ENCODE results near the gene PPP6C. TPM values are rescaled to one million over a fixed set of nuclear protein-coding genes. Genes with fewer than 3 reads are reported as not detected.
"Not testable (repeated sequence)": the region's sequence is repeated elsewhere in the genome, so short reads cannot be mapped to it uniquely, and the experiment has no call there.

The PPP6C gene
- polyA plus RNA-seq, 2 donors, result 17.2 to 22.7 TPM

GRCh38 chr9:125189011-125189360 lies 617 bp downstream of the PPP6C start:
- H3K4me1 ChIP-seq (ENCODE audit: control insufficient read depth in 2 of 2, insufficient read depth in 2 of 2, low read length in 1 of 2), result peaks cover 0 to 9% of the 10 kb centered on the region in 2 donors
- peak overlapping the region; percentile 95 to 98 for H3K27ac ChIP-seq (ENCODE audit: low read depth in 2 of 2, low read length in 1 of 2)
- H3K36me3 ChIP-seq (ENCODE audit: control insufficient read depth in 2 of 2, insufficient read depth in 2 of 2, low read length in 1 of 2), result no peaks in the 10 kb centered on the region
- no peaks in the 10 kb centered on the region for H3K9me3 ChIP-seq (ENCODE audit: control insufficient read depth in 2 of 2, insufficient read depth in 1 of 2, low read depth in 1 of 2, low read length in 1 of 2)
- peak overlapping the region; percentile 96 to 100 for H3K4me3 ChIP-seq (ENCODE audit: low read depth in 1 of 2, low read length in 2 of 2)
- 0 to 1% methylated on average over 25 to 26 of the region's 26 CpGs for WGBS, 2 donors
- H3K27me3 ChIP-seq (ENCODE audit: control insufficient read depth in 1 of 2, insufficient read depth in 2 of 2, low read length in 2 of 2), result no peaks in the 10 kb centered on the region

DNA sequence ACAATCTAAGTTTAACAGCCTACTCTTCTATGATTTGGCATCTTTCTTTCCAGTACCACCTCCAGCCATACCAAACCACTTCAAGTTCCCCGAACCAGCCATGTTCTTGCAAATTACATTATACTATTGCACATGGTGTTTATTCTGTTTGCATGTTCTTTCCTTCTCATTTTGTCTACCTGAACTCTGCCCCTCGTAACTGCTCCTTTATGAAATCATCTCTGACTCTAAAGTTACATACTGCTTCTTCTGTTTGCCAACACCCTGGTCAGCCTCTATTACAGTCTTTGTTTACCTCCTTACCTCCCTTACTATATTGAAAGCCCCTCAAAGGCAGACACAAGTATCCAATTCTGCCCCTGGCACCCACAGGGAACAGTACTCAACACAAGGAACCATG lies 6.0 kb downstream of the PPP6C start:
- Histone ChIP-seq H3K4me1 (ENCODE audit: control insufficient read depth in 2 of 2, insufficient read depth in 2 of 2, low read length in 1 of 2) (peaks cover 0 to 4% of the 10 kb centered on the region in 2 donors), H3K9me3 (ENCODE audit: control insufficient read depth in 2 of 2, insufficient read depth in 1 of 2, low read depth in 1 of 2, low read length in 1 of 2) (no peaks in the 10 kb centered on the region), H3K4me3 (ENCODE audit: low read depth in 1 of 2, low read length in 2 of 2) (no peak overlapping the region), H3K27ac (ENCODE audit: low read depth in 2 of 2, low read length in 1 of 2) (no peak overlapping the region), H3K27me3 (ENCODE audit: control insufficient read depth in 1 of 2, insufficient read depth in 2 of 2, low read length in 2 of 2) (no peaks in the 10 kb centered on the region), H3K36me3 (ENCODE audit: control insufficient read depth in 2 of 2, insufficient read depth in 2 of 2, low read length in 1 of 2) (no peaks in the 10 kb centered on the region)
- WGBS, 2 donors, result 88 to 93% methylated on average over 2 of the region's 2 CpGs

DNA sequence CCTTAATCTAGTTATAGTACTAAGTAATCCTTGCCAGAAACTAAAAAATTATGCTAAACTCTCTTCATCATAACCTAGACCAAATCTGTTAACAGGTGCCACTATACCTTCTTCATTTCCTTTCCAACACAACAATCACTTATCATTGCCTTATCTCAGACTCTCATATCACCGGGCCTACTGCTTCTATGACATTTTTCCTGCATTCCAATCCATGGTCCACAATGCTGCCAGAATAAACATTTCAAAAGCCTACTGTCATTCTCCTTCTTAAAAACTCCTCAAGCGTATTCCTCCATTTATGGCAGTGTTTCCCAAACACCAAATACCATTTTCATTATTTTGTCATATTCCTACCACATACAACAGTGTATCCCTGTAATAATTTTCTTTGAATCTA lies 6.5 kb downstream of the PPP6C start:
- Histone ChIP-seq H3K36me3 (ENCODE audit: control insufficient read depth in 2 of 2, insufficient read depth in 2 of 2, low read length in 1 of 2) (no peaks in the 10 kb centered on the region), H3K9me3 (ENCODE audit: control insufficient read depth in 2 of 2, insufficient read depth in 1 of 2, low read depth in 1 of 2, low read length in 1 of 2) (no peaks in the 10 kb centered on the region), H3K27me3 (ENCODE audit: control insufficient read depth in 1 of 2, insufficient read depth in 2 of 2, low read length in 2 of 2) (no peaks in the 10 kb centered on the region), H3K4me1 (ENCODE audit: control insufficient read depth in 2 of 2, insufficient read depth in 2 of 2, low read length in 1 of 2) (peaks cover 0 to 2% of the 10 kb centered on the region in 2 donors), H3K4me3 (ENCODE audit: low read depth in 1 of 2, low read length in 2 of 2) (no peak overlapping the region), H3K27ac (ENCODE audit: low read depth in 2 of 2, low read length in 1 of 2) (no peak overlapping the region)
- WGBS, 2 donors, result 45 to 61% methylated on average over 2 of the region's 2 CpGs

DNA sequence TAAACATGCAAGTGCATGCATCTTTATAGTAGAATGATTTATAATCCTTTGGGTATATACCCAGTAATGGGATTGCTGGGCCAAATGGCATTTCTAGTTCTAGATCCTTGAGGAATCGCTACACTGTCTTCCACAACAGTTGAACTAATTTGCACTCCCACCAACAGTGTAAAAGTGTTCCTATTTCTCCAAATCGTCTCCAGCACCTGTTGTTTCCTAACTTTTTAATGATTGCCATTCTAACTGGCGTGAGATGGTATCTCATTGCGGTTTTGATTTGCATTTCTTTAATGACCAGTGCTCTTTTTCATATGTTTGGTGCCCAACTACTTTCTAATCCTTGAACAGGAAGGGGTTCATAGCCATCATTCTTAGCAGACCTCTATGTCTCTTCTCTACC lies 7.8 kb downstream of the PPP6C start:
- 94 to 97% methylated on average over 4 of the region's 4 CpGs for WGBS, 2 donors
- not testable (repeated sequence) for H3K4me3 ChIP-seq (ENCODE audit: low read depth in 1 of 2, low read length in 2 of 2); H3K27me3 ChIP-seq (ENCODE audit: control insufficient read depth in 1 of 2, insufficient read depth in 2 of 2, low read length in 2 of 2); H3K4me1 ChIP-seq (ENCODE audit: control insufficient read depth in 2 of 2, insufficient read depth in 2 of 2, low read length in 1 of 2); H3K36me3 ChIP-seq (ENCODE audit: control insufficient read depth in 2 of 2, insufficient read depth in 2 of 2, low read length in 1 of 2); H3K27ac ChIP-seq (ENCODE audit: low read depth in 2 of 2, low read length in 1 of 2); H3K9me3 ChIP-seq (ENCODE audit: control insufficient read depth in 2 of 2, insufficient read depth in 1 of 2, low read depth in 1 of 2, low read length in 1 of 2)

GRCh38 chr9:125180876-125181275 lies 8.7 kb downstream of the PPP6C start:
- H3K9me3 ChIP-seq (ENCODE audit: control insufficient read depth in 2 of 2, insufficient read depth in 1 of 2, low read depth in 1 of 2, low read length in 1 of 2), result no peaks in the 10 kb centered on the region
- no peak overlapping the region for H3K27ac ChIP-seq (ENCODE audit: low read depth in 2 of 2, low read length in 1 of 2)
- 92 to 94% methylated on average over 9 of the region's 9 CpGs for WGBS, 2 donors
- no peaks in the 10 kb centered on the region for H3K27me3 ChIP-seq (ENCODE audit: control insufficient read depth in 1 of 2, insufficient read depth in 2 of 2, low read length in 2 of 2)
- H3K4me3 ChIP-seq (ENCODE audit: low read depth in 1 of 2, low read length in 2 of 2), result no peak overlapping the region
- no peaks in the 10 kb centered on the region for H3K4me1 ChIP-seq (ENCODE audit: control insufficient read depth in 2 of 2, insufficient read depth in 2 of 2, low read length in 1 of 2)
- H3K36me3 ChIP-seq (ENCODE audit: control insufficient read depth in 2 of 2, insufficient read depth in 2 of 2, low read length in 1 of 2), result no peaks in the 10 kb centered on the region

DNA sequence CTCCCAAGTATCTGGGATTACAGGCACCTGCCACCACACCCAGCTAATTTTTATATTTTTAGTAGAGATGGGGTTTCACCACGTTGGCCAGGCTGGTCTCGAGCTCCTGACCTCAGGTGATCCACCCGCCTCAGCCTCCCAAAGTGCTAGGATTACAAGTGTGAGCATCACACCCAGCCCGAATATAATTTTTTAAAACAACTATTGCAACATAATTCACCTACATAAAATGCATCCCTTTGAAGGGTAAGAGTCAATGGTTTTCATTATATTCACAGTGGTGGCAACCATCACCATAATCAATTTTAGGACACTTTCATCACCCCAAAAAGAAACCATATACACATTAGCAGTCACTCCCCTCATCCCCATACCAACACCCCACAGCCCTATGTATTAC lies 9.8 kb downstream of the PPP6C start:
- not testable (repeated sequence) for H3K4me1 ChIP-seq (ENCODE audit: control insufficient read depth in 2 of 2, insufficient read depth in 2 of 2, low read length in 1 of 2); H3K36me3 ChIP-seq (ENCODE audit: control insufficient read depth in 2 of 2, insufficient read depth in 2 of 2, low read length in 1 of 2); H3K27ac ChIP-seq (ENCODE audit: low read depth in 2 of 2, low read length in 1 of 2); H3K9me3 ChIP-seq (ENCODE audit: control insufficient read depth in 2 of 2, insufficient read depth in 1 of 2, low read depth in 1 of 2, low read length in 1 of 2); H3K4me3 ChIP-seq (ENCODE audit: low read depth in 1 of 2, low read length in 2 of 2); H3K27me3 ChIP-seq (ENCODE audit: control insufficient read depth in 1 of 2, insufficient read depth in 2 of 2, low read length in 2 of 2)
- WGBS, 2 donors, result 93 to 98% methylated on average over 4 of the region's 4 CpGs

- Histone ChIP-seq H3K9me3 (ENCODE audit: control insufficient read depth in 2 of 2, insufficient read depth in 1 of 2, low read depth in 1 of 2, low read length in 1 of 2) (no peaks in the 10 kb centered on the region), H3K27me3 (ENCODE audit: control insufficient read depth in 1 of 2, insufficient read depth in 2 of 2, low read length in 2 of 2) (no peaks in the 10 kb centered on the region), H3K36me3 (ENCODE audit: control insufficient read depth in 2 of 2, insufficient read depth in 2 of 2, low read length in 1 of 2) (no peaks in the 10 kb centered on the region), H3K27ac (ENCODE audit: low read depth in 2 of 2, low read length in 1 of 2) (no peak overlapping the region), H3K4me1 (ENCODE audit: control insufficient read depth in 2 of 2, insufficient read depth in 2 of 2, low read length in 1 of 2) (peaks cover 0 to 2% of the 10 kb centered on the region in 2 donors), H3K4me3 (ENCODE audit: low read depth in 1 of 2, low read length in 2 of 2) (no peak overlapping the region)
- 91 to 95% methylated on average over 1 of the region's 1 CpG for WGBS, 2 donors
Observed at GRCh38 chr9:125177888-125178287, 11.7 kb downstream of the PPP6C start.

DNA sequence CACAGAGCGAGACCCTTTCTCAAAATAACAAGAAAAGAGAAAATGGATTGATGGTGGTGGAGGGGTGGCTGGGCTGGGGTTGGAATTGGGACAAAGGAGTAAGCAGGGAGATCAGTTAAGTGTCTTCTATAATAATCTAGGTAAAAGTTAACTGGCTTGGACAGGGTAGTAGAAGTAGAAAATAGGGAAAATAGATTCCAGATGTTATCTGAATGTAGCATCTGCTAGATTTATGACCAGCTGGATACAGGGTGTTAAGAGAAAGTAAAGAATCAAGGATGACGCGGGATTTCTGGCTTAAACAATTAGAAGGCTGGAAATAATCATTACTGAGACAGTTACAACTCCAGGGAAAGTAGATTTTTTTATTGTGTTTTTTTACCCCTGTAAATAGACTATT lies 13.0 kb downstream of the PPP6C start:
- Histone ChIP-seq H3K4me1 (ENCODE audit: control insufficient read depth in 2 of 2, insufficient read depth in 2 of 2, low read length in 1 of 2) (peaks cover 0 to 2% of the 10 kb centered on the region in 2 donors), H3K36me3 (ENCODE audit: control insufficient read depth in 2 of 2, insufficient read depth in 2 of 2, low read length in 1 of 2) (no peaks in the 10 kb centered on the region), H3K9me3 (ENCODE audit: control insufficient read depth in 2 of 2, insufficient read depth in 1 of 2, low read depth in 1 of 2, low read length in 1 of 2) (no peaks in the 10 kb centered on the region), H3K27ac (ENCODE audit: low read depth in 2 of 2, low read length in 1 of 2) (no peak overlapping the region), H3K4me3 (ENCODE audit: low read depth in 1 of 2, low read length in 2 of 2) (no peak overlapping the region), H3K27me3 (ENCODE audit: control insufficient read depth in 1 of 2, insufficient read depth in 2 of 2, low read length in 2 of 2) (no peaks in the 10 kb centered on the region)
- WGBS, 2 donors, result 85 to 88% methylated on average over 3 of the region's 3 CpGs

GRCh38 chr9:125172031-125172755 lies 17.4 kb downstream of the PPP6C start:
- Histone ChIP-seq H3K9me3 (ENCODE audit: control insufficient read depth in 2 of 2, insufficient read depth in 1 of 2, low read depth in 1 of 2, low read length in 1 of 2) (no peaks in the 10 kb centered on the region), H3K36me3 (ENCODE audit: control insufficient read depth in 2 of 2, insufficient read depth in 2 of 2, low read length in 1 of 2) (no peaks in the 10 kb centered on the region), H3K27ac (ENCODE audit: low read depth in 2 of 2, low read length in 1 of 2) (no peak overlapping the region), H3K27me3 (ENCODE audit: control insufficient read depth in 1 of 2, insufficient read depth in 2 of 2, low read length in 2 of 2) (no peaks in the 10 kb centered on the region), H3K4me3 (ENCODE audit: low read depth in 1 of 2, low read length in 2 of 2) (no peak overlapping the region), H3K4me1 (ENCODE audit: control insufficient read depth in 2 of 2, insufficient read depth in 2 of 2, low read length in 1 of 2) (peaks cover 0 to 2% of the 10 kb centered on the region in 2 donors)
- 36 to 45% methylated on average over 6 of the region's 6 CpGs for WGBS, 2 donors

GRCh38 chr9:125169895-125170294 lies 19.7 kb downstream of the PPP6C start:
- Histone ChIP-seq H3K27me3 (ENCODE audit: control insufficient read depth in 1 of 2, insufficient read depth in 2 of 2, low read length in 2 of 2) (no peaks in the 10 kb centered on the region), H3K9me3 (ENCODE audit: control insufficient read depth in 2 of 2, insufficient read depth in 1 of 2, low read depth in 1 of 2, low read length in 1 of 2) (no peaks in the 10 kb centered on the region), H3K4me1 (ENCODE audit: control insufficient read depth in 2 of 2, insufficient read depth in 2 of 2, low read length in 1 of 2) (peaks cover 0 to 2% of the 10 kb centered on the region in 2 donors), H3K4me3 (ENCODE audit: low read depth in 1 of 2, low read length in 2 of 2) (no peak overlapping the region), H3K27ac (ENCODE audit: low read depth in 2 of 2, low read length in 1 of 2) (no peak overlapping the region), H3K36me3 (ENCODE audit: control insufficient read depth in 2 of 2, insufficient read depth in 2 of 2, low read length in 1 of 2) (no peaks in the 10 kb centered on the region)
